ENCODE data around the gene MTURN. TPM values are rescaled to one million over a fixed set of nuclear protein-coding genes. Genes with fewer than 3 reads are reported as not detected.
"Not testable (repeated sequence)": the region's sequence is repeated elsewhere in the genome, so short reads cannot be mapped to it uniquely, and the experiment has no call there.

MTURN gene
- 11.4 TPM for polyA plus RNA-seq (2013, experiment 1 of 2; ENCODE audit: insufficient read length)
- polyA plus RNA-seq (2013, experiment 2 of 2; ENCODE audit: insufficient read length) = 15.1 TPM

DNA sequence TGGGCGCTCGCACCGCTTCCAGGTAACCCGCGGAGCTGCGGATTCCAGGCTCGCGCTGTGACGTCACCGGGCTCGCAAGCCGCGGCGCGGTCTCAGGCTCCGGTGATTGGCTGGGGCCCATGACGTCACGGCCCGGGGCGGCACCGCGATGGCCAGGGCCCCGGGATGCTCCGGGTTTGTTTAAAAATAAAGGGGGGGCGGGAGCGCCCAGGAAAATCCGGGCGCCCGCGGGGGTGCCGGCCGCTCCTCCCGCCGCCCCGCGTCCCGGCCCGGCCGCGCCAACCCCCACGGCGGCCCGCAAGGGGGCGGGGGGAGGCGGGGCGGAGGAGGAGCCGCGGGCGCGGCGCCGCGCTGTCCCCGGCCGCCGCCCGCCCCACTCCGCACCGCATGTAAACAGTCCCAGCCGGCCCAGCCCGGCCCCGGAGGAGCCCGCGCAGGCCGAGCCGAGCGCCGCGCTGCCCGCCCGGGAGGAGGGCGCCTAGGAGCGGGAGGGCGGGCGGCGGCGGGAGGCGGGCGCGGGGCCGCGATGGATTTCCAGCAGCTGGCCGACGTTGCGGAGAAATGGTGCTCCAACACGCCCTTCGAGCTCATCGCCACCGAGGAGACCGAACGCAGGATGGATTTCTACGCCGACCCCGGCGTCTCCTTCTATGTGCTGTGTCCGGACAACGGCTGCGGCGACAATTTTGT lies at the start of gene MTURN:
Gene MTURN, plus strand, starts transcription at position 376 of the 690 bp plus-strand sequence. Its CDS starts 151 bp downstream, at position 527.
- DNase-seq = peak; percentile 86

DNA sequence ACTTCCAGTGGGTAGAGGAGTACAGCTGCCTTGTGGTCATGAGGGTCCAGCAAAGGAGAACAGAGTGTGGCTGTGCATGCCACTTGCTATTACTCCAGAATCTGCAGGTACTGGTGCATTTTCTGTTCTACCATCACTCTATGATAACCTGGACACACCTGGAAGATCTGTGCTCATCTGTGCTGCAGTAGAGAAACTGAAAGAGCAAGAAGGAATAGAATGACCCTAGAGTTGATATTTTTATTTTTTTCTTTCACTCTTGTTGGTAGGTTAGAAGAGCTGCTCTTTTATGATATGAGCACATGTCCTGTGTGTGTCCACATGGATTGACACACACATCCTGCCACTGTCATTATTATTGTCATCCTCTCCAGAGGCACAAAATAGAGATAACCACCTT lies 48.3 kb upstream of the MTURN start:
- no peak for DNase-seq

DNA sequence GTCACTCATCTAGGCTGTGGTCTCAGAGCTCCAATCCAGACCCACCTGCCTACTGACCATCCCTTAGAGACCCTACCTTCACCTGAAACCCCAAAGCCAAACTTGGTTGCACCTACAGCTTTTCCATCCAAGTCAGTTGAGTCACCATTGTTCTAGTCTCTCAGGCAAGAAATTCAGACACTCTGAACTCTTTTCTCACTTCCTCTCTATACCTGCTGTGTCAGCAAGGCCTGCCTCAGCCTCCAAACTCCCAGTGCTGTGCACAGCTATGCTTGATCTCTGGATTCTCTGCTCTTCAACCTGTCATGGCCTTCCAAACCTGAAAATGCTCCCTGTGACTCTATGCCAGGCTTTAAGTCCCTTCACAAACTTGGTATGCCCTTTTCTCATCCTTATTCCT lies 47.4 kb upstream of the MTURN start:
- DNase-seq = no peak

DNA sequence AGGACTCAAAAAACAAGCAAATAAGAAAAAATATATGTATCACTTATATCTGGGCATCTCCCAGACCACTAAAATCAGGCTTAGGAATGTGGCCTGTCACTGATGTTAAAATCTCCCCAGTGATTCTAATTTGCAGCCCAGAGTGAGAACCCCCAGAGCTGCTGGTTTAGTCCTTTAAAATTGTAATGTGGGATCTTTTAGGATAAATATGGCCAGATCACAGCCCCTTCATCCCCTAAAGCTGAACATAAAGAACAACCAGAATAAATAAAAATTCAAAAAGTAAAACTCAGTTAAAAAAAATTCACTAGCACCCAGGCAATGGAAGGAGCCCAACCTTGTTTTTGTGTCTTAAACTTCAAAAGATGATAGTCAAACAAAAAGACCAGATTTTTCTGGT lies 46.4 kb upstream of the MTURN start:
- no peak for DNase-seq

DNA sequence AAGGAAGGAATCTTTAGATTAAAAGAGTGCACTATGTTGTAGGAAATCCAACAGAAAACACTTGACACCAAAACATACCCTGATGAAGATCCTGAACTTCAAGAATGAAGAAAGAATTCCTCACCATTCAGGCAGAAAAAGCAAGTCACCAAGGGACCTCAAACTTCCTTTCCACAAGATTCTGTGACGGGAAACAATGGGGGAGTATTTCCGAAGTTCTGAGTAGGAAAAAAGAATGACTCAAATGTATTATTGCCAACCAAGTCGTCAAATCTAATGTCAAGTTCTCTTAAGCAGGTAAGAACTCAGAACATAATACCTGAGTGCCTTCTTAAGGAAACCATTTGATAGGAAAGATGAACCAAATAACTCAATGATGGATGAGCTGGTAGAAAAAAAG lies 44.7 kb upstream of the MTURN start:
- DNase-seq = no peak

DNA sequence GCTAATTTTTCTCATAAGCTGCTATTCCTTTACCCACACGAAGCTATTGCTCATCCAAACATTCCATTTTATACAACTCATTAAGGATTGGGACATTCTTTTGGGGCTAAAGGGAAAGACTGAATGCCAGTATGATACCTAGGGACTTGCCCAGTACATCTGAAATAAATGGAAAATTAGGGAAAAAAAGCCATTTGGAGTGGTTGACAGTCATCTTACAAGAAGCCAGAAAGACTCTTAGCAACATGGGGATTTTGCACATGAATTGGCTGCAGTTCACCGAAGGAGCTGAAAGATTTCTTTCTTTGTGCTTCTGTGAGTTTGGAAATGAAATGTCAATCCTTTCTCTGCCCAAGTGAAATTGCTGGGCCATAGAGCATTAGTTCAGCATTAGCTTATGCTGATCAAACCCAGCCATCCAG lies 43.3 kb upstream of the MTURN start:
- DNase-seq = peak; percentile 90

DNA sequence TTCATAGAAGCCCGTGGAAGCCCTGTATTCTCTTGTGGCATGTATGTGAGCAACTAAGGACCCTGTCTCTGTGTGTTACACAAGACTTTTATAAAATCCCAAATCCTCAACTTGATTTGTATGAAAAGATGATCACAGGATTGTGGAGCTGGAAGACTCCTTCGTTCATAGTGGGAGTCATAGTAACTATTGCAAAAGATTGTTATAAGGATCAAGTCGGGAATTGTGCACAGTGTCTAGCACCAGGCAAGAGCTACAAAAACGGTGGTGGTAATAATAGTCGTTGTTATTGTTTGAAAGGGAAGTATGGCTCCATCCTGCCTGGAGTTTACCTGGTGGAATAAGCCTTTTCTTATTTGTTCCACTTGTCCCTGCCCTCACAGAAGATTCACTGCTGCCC lies 42.8 kb upstream of the MTURN start:
- no peak for DNase-seq

DNA sequence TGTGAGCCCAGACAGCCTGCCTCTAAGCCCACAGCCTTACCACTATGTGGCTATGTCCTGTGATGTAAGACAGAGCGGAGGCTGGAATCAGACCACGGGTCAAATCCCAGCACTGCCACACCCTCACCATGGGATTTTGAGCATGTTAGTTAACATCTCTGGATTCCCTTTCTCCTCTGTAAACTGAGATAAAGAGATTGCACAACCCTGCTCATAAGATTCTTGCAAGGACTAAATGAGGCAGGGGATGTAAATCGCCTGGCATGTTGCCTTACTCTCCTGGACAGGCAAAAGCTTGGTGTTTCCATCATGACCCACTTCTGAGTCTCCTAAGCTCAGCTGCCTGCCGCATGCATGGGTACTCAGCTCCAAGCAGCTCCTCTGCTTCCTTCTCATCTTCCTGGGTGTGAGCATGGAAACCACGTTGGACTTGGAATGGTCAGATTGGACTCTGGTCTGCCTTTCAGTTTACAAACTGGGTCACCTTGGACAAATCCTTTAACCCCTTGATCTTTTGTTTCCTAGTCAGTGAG lies 41.3 kb upstream of the MTURN start:
- no peak for DNase-seq

DNA sequence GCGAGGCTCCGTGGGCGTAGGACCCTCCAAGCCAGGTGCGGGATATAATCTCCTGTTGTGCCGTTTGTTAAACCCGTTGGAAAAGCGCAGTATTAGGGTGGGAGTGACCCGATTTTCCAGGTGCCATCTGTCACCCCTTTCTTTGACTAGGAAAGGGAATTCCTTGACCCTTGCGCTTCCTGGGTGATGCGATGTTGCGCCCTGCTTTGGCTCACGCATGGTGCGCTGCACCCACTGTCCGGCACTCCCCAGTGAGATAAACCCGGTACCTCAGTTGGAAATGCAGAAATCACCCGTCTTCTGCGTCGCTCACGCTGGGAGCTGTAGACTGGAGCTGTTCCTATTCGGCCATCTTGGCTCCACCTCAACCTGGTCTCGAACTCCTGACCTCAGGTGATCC lies 36.2 kb upstream of the MTURN start:
- DNase-seq = not testable (repeated sequence)

DNA sequence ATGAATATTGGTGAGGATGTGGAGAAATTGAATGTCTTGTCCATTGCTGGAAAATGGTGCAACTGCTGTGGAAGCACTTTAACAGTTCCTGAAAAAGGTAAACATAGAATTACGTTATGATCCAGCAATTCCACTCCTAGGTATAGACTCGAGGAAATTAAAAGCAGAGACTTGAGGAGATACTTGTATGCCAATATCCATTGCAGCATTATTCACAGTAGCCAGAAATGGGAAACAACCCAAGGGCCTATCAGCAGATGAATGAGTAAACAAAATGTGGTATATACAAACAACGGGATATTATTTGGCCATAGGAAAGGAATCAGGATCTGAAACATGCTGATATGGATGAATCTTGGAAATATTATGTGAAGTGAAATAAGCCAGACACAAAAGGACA lies 32.5 kb upstream of the MTURN start:
- no peak for DNase-seq

DNA sequence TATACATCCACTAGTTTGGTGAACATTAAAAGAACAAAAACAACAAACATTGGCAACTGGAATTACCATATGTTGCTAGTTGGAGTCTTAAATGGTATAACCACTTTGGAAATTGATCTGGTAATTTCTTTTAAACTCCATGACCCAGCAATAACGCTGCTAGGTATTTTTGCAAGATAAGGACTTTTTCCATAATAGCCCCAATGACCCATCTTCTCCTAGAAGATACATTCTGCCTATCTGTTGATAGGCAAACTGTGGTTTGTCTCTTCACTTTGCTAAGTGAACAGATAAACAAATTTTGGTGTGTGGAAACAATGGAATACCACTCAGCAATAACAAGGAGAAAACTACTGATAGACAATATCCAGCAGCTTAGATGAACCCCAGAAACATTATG lies 30.6 kb upstream of the MTURN start:
- DNase-seq = no peak

DNA sequence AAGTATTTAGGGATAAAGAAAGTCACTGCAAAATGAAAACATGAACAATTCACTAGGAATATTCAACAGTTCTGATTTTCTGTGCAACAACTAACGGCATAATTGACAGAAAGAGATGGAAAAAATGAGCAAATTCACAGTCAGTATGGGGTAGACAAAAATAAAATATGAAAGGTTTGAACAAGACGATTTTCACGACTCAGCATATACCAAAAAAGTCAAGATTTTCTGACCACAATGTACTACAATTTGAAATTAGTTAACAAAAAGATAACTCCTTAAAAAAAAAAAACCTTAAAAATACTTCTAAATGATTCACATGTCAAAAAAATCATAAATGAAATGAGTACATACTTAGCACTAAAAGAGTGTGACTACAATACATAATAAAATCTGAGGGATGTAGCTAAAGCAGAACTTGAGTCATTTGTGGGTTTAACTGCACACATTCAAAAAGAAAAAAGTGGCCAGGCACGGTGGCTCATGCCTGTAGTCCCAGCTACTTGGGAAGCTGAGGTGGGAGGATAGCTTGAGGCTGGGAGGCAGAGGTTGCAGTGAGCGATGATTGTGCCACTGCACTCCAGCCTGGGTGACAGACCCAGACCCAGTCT lies 22.6 kb upstream of the MTURN start:
- no peak for DNase-seq

DNA sequence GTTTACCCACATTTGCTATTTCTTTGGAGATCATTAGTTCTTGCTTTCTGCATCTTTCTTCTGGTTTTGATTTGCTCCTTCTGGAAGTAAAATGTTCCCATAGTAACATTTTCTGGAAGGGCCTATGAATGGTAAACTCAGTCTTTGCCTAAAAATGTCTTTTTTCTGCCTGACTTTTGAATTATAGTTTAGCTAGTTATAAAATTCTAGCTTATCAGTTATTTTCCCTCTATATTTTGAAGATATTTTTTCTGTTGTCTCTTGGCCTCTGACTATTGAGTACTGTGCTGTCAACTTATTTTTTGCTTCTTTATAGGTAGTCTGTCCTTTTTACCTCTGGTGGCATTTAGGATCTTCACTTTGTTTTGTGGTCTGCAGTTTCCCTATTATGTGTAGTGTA lies 21.6 kb upstream of the MTURN start:
- no peak for DNase-seq

DNA sequence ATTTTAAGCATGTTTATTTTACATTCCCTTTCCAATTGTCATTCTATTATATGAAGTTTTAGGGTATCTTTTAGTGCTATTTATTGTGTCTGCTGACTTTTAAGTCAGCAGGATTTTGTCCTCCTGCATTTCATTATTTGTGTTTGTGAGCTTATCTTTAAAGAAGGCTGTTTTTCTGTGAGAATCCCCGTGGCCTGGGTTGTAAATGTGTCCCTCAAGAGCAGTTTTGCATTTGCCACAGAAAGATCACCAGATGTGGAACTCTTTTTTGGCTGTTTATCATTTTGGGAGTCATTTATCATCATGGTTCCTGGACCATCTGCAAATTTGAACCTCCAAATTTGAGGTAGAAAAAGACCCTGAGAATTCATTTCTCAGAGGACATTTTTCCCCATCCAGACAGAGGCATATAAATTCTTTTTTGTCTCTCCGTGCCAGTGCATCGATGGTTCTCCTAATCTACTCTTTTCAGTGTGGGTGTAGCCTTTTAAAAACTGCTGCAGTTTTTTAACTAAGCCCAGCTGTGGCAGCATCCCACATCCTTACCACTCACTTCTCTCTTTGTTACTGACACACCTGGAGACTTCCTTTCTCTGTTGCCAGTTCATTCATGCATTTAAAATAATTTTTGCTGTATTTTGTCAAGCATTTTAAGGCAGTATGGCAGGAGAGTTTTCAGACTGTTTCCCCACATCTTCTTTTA lies 20.1 kb upstream of the MTURN start:
- no peak for DNase-seq

DNA sequence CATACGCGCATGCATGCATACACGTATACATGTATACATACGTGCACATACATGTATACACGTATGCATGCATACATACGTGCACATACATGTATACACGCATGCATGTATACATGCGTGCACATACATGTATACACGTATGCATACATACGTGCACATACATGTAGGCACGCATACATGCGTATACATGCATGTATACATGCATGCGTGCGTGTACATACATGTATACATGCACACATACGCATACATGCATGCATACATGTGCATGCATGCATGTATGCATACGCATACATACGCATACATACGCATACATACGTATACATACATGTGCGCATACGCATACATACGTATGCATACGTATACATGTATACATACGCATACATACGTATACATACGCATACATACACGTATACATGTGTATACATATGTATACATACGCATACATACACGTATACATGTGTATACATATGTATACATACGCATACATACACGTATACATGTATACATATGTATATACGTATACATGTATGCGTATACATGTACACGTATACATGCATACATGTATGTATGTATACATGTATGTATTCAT lies 19.0 kb upstream of the MTURN start:
- no peak for DNase-seq

DNA sequence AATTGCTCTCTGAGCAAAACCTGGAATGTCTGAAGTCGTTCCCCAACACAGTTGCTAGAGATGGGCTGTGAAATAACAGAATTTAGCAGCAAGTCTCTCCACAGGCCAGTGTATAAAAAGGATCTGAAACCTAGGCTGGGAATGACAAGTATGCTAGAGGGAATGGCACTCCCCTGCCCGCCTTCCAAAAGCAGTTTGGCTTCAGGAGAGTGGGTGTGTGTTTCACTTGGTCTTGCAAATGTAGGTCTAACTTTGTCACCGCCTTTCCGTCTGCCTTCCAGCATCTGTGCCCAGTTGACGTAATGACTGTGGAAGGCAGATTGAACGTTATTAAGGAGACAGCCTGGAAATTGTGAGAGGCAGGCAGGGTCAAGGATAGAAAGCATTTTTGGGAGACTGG lies 18.0 kb upstream of the MTURN start:
- peak; percentile 72 for DNase-seq

DNA sequence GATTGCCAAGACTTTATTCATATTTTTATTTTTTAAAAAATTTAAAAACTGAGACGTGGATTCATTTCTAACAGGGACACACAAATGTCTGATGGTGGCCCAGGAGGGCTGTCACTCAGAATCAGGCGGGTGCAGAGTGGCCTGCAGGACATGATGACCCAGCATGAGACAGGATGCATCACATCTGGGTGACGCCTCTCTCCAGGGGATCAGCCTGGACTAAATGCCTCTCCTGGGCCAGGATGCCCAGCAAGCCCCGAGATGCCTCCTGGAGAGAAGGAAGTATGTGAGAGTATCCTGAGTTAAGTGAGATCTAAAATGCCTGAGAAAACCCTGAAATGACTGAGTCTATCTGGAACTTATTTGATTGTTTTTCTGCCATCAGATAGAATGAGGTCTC lies 16.9 kb upstream of the MTURN start:
- peak; percentile 34 for DNase-seq

DNA sequence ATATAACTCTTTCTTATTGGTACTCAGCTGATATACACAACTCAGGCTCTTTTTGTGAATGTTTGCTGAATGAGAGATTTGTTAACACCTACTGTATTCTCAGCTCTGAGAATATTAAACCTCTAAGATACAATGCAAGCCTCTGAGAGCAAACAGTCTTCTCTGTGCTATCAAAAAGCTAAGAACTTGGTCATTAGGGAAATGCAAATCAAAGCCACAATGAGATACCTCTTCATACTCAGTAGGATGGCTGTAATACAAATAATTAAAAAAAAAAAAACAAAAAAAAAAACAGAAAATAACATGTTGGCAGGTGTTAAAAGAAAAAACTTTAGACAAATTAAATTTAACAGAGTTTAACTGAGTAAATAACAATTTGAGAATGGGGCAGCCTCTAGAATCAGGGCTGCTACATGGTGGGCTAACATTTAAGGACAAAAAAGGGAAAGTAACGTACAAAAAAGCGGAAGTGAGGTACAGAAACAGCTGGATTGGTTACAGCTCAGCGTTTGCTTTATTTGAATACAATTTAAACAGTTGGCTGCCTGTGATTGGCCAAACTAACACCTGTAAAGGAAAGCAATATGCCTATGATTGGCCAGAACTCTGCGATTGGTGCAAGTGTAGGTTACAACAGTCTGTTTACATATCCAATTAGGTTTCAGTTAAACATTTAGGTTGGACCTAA lies 14.8 kb upstream of the MTURN start:
- no peak for DNase-seq

DNA sequence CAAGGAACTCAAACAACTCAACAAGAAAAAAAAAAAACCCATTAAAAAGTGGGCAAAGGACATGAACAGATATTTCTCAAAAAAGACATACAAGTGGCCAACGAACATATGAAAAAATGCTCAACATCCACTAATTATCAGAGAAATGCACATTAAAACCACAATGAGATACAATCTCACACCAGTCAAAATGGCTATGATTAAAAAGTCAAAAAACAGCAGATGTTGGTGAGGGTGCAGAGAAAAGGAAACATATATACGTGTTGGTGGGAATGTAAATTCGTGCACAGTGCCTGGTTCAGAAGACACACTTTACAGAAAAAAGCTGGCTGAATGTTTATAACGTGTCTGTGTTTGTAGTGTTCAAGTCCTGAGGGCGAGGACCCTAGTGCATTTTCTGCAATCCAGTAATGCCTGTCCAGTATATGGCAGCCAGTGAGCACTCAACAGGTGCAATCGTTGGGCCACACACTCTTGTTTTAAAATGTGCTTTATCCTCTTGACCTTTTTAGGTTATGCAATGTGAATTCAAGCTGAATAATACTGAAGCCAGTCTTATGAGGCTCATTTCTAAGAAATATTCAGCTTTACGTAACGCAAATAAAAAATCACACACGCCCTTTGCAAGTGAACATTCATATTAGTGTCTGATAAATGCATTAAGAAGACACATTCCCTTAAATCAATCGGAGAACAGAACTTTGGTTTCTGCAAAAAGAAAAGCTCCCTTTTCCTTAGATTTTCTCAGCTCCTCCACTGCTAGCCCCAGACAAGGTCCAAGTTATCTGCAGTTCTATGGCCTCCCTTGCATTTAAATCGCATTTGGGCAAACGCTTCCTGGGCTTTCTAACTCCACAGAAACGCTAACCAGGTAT lies 813 bp upstream of the MTURN start:
- DNase-seq = no peak

DNA sequence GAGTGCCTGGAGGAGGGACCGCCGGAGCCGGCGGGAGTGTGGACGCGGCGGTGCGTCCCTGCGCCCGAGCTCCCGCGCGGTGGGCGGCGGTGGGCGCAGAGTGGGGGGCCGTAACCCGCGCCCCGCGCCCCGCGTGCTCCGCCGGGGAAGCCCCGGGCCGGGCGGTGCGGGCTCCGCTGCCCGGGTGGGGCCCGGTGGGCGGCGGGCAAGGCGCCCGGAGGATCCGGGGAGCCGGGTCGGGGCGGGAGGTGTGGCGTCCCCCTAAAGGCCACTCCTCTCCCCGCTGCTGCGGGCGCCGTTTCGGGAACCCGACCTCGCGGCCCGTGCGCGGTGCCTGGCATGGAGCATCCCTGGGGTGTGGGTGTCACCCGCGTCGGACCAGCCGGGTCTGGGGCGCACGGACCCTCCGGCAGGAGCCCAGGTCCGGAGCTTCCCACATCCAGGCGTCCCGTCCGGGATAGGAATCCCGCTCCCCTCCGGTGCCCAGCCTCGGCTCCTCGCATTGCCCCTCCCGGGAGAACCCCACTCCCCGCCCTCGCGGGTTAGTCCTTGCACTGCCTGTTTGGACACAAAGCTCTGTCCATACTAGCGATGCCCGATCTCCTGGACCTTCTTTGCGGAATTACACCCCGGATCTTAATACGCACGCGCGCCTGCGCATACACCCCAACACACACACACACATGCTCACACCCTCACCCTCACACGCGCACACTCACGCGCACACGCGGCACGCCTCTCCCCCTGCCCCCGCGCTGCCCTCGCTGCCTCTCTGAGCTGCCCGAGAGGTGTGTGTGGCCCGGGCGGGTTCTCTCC lies 723 bp downstream of the MTURN start:
- peak; percentile 58 for DNase-seq

Data from fibroblast of skin of scalp (primary cell).